Panc1 (cell line): ENCODE results near the gene ASTN2. TPM values are rescaled to one million over a fixed set of nuclear protein-coding genes. Genes with fewer than 3 reads are reported as not detected.

Experiments
- ATAC-seq: fragments of 200-7000 bp; cut with Tn5 transposase; 2 replicates; pipeline ENCODE4 v1.9.1; 2020; ENCODE audit warnings: mild to moderate bottlenecking, moderate library complexity
- BruUV-seq: library from RNA; stranded (reverse); fragments of 400-500 nt; replicated peaks from 2 replicates; lab custom pipeline; 2021; lab: Mats Ljungman, UMichigan
- CTCF ChIA-PET: fragments of 300-600 bp; sonication (Branson Sonifier 250); formaldehyde crosslinking; loops from one replicate; lab custom pipeline; 2022; ENCODE audit warnings: antibody characterized with exemption; lab: Charles Lee
- POLR2A ChIA-PET: fragments of 300-600 bp; sonication (Branson Sonifier 250); formaldehyde crosslinking; loops from one replicate; lab custom pipeline; 2022; ENCODE audit warnings: antibody characterized with exemption; lab: Charles Lee
- DNase-seq: peaks from one replicate; pipeline ENCODE4 v3.0.0-alpha.2; 2010; ENCODE audit warnings: low read depth, low spot score
- H3K27ac ChIP-seq: 2 replicates; pipeline ENCODE4 v1.5.1; 2011; ENCODE audit warnings: mild to moderate bottlenecking, low read length, inconsistent platforms
- H3K27me3 ChIP-seq: fragments of 200-500 bp; sonication (Bioruptor generic); 2 replicates; pipeline ENCODE4 v1.6.0; 2014; ENCODE audit warnings: low read length, inconsistent platforms; ENCODE audit not compliant: control insufficient read depth, insufficient read depth
- H3K36me3 ChIP-seq: fragments of 200-500 bp; sonication (Bioruptor generic); 2 replicates; pipeline ENCODE4 v1.5.1; 2014; ENCODE audit warnings: inconsistent platforms, mild to moderate bottlenecking, low read length, moderate library complexity; ENCODE audit not compliant: control insufficient read depth, insufficient read depth
- H3K4me1 ChIP-seq: 2 replicates; pipeline ENCODE4 v1.5.1; 2011; ENCODE audit warnings: inconsistent platforms, mild to moderate bottlenecking, low read length, moderate library complexity; ENCODE audit not compliant: control insufficient read depth, insufficient read depth
- H3K4me3 ChIP-seq, 2 experiments: 2 replicates each; pipeline ENCODE4 v1.5.1; 2011 to 2012; ENCODE audit warnings: low read depth in 2 of 2, low read length in 2 of 2, mild to moderate bottlenecking in 2 of 2, inconsistent platforms in 1 of 2, moderate library complexity in 1 of 2
- H3K9me3 ChIP-seq: fragments of 200-500 bp; sonication (Bioruptor generic); 2 replicates; pipeline ENCODE4 v1.5.1; 2014; ENCODE audit warnings: low read depth, mild to moderate bottlenecking, inconsistent platforms, low read length, moderate library complexity; ENCODE audit not compliant: control insufficient read depth, insufficient read depth
- POLR2AphosphoS5 ChIP-seq: IDR thresholded peaks from 2 replicates; pipeline ENCODE4 v1.6.1; 2012; ENCODE audit warnings: mild to moderate bottlenecking, low read depth, low read length, moderate library complexity
- SIN3A ChIP-seq: IDR thresholded peaks from 2 replicates; pipeline ENCODE4 v1.6.1; 2012; ENCODE audit warnings: low read depth, mild to moderate bottlenecking, low read length, moderate library complexity, borderline replicate concordance; ENCODE audit not compliant: insufficient read depth
- TCF7L2 ChIP-seq: IDR thresholded peaks from 2 replicates; pipeline ENCODE4 v1.6.1; 2011; ENCODE audit warnings: mild to moderate bottlenecking, low read depth, low read length, inconsistent platforms
- in situ Hi-C: cut with HindIII; loops from 2 replicates; pipeline ENCODE4 v1.10.0; 2016; ENCODE audit warnings: low sequenced_read_pairs, low pct_unique_long_range_greater_than_20kb
- intact Hi-C: fragments of 100-400 bp; cut with micrococcal nuclease; formaldehyde crosslinking; loops from one replicate; pipeline ENCODE4 v1.10.0; 2022; ENCODE audit not compliant: unreplicated experiment
- total RNA-seq: library from RNA; stranded (reverse); gene quantifications from one replicate; pipeline ENCODE4 v1.2.1, GENCODE V29; 2021; ENCODE audit not compliant: unreplicated experiment
- TF ChIP-seq, protein P1 (sequence below), 2 experiments: IDR thresholded peaks; 2 replicates each; pipeline ENCODE4 v1.6.1; 2011 to 2012; ENCODE audit warnings: low read depth in 2 of 2, control low read depth in 1 of 2, low read length in 1 of 2, mild to moderate bottlenecking in 1 of 2, moderate library complexity in 1 of 2; ENCODE audit not compliant: insufficient read depth in 1 of 2
- TF ChIP-seq, protein P2 (sequence below): fragments of 450-650 bp; IDR thresholded peaks from 2 replicates; pipeline ENCODE4 v1.5.1; 2017; ENCODE audit warnings: mild to moderate bottlenecking

The ASTN2 gene
- total RNA-seq, 1 experiment from 2014 or later = 3.9 TPM

DNA sequence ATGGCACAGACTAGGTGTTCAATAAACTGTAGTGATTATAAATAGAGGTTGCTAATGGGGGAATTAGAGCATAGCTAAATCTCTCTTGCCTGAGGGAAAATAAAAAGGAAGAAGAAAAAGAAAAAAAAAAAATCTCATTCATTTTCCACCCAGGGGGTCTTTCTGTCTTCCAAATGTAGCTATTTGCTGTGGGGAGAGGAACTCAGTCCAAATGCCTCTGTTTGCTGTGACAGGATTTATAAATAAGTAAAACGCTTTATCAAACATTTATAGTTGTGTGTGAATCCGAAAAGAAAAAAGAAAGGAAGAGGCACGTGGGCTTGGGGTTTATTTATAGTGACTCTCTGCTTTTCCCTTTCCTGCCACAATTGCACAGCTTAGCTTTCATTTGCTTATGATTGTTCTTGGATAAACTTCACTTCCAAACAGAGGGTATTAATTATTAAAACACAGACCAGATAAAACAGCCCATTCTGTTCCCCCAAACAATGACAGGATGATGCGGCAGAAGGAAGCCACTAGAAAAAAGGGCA, 245.7 kb downstream of the ASTN2 start:
- no peaks in the 10 kb centered on the region for H3K27me3 ChIP-seq
- in situ Hi-C loops = no loop called here
- H3K9me3 ChIP-seq = no peaks in the 10 kb centered on the region
- H3K36me3 ChIP-seq = no peaks in the 10 kb centered on the region; the same call in 1 of the 2 replicates
- ChIA-PET POLR2A (no interaction called here), CTCF (no interaction called here)
- H3K4me3 ChIP-seq = no peak overlapping the region
- intact Hi-C loops = no loop called here
- DNase-seq = no peak
- no peak overlapping the region for H3K27ac ChIP-seq
- TF ChIP-seq SIN3A = no peak
- TF ChIP-seq TCF7L2 = no peak
- TF ChIP-seq, protein P1, sequence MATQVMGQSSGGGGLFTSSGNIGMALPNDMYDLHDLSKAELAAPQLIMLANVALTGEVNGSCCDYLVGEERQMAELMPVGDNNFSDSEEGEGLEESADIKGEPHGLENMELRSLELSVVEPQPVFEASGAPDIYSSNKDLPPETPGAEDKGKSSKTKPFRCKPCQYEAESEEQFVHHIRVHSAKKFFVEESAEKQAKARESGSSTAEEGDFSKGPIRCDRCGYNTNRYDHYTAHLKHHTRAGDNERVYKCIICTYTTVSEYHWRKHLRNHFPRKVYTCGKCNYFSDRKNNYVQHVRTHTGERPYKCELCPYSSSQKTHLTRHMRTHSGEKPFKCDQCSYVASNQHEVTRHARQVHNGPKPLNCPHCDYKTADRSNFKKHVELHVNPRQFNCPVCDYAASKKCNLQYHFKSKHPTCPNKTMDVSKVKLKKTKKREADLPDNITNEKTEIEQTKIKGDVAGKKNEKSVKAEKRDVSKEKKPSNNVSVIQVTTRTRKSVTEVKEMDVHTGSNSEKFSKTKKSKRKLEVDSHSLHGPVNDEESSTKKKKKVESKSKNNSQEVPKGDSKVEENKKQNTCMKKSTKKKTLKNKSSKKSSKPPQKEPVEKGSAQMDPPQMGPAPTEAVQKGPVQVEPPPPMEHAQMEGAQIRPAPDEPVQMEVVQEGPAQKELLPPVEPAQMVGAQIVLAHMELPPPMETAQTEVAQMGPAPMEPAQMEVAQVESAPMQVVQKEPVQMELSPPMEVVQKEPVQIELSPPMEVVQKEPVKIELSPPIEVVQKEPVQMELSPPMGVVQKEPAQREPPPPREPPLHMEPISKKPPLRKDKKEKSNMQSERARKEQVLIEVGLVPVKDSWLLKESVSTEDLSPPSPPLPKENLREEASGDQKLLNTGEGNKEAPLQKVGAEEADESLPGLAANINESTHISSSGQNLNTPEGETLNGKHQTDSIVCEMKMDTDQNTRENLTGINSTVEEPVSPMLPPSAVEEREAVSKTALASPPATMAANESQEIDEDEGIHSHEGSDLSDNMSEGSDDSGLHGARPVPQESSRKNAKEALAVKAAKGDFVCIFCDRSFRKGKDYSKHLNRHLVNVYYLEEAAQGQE (IDR thresholded peaks at IDR 0.05; ENCODE audit: insufficient read depth in 1 of 2, low read depth in 2 of 2, low read length in 1 of 2) = no peak
- TF ChIP-seq, protein P2, sequence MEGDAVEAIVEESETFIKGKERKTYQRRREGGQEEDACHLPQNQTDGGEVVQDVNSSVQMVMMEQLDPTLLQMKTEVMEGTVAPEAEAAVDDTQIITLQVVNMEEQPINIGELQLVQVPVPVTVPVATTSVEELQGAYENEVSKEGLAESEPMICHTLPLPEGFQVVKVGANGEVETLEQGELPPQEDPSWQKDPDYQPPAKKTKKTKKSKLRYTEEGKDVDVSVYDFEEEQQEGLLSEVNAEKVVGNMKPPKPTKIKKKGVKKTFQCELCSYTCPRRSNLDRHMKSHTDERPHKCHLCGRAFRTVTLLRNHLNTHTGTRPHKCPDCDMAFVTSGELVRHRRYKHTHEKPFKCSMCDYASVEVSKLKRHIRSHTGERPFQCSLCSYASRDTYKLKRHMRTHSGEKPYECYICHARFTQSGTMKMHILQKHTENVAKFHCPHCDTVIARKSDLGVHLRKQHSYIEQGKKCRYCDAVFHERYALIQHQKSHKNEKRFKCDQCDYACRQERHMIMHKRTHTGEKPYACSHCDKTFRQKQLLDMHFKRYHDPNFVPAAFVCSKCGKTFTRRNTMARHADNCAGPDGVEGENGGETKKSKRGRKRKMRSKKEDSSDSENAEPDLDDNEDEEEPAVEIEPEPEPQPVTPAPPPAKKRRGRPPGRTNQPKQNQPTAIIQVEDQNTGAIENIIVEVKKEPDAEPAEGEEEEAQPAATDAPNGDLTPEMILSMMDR = no peak
- no peak for TF ChIP-seq POLR2AphosphoS5
- ATAC-seq = no peak
- H3K4me1 ChIP-seq = no peaks in the 10 kb centered on the region
- no TSS peak for BruUV-seq

DNA sequence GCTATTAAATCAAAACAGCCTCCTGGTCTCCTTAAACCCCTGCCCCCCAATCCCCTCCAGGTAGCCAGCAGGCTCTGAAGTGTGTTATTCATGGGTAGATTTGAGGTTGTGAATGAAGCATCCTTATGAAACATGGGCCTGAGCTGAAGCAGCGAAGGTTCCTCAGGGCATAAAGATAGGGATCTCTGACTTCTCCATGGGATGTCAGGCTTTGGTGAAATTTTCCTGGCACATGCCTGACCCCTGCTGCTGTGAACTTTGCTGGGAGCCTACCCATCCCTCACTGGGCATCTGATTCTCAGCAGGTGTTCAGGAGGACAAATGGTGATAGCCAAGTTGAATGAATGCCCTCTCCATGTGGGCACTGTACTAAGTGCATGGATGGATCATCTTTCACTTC, 250.3 kb downstream of the ASTN2 start:
- no peaks in the 10 kb centered on the region for H3K27me3 ChIP-seq
- no peak overlapping the region for H3K27ac ChIP-seq
- DNase-seq = no peak
- no peak for ATAC-seq
- POLR2A ChIA-PET = no interaction called here
- H3K4me1 ChIP-seq = no peaks in the 10 kb centered on the region
- no peak overlapping the region for H3K4me3 ChIP-seq
- BruUV-seq = no TSS peak
- no peaks in the 10 kb centered on the region for H3K9me3 ChIP-seq
- no peaks in the 10 kb centered on the region for H3K36me3 ChIP-seq
- TF ChIP-seq POLR2AphosphoS5 (no peak), SIN3A (no peak), TCF7L2 (no peak)
- TF ChIP-seq, protein P2 = no peak
- TF ChIP-seq, protein P1 (IDR thresholded peaks at IDR 0.05; ENCODE audit: insufficient read depth in 1 of 2, low read depth in 2 of 2, low read length in 1 of 2) = no peak
- intact Hi-C loops (no loop called here), in situ Hi-C loops (no loop called here)
- CTCF ChIA-PET = no interaction called here
